HG03039 (cell line): ENCODE data around the gene XCR1.

ENCODE experiments used
- ATAC-seq: cut with Tn5 transposase; IDR thresholded peaks from one replicate; pipeline ENCODE4 v1.9.1; 2021; ENCODE audit warnings: mild to moderate bottlenecking, moderate library complexity; ENCODE audit not compliant: unreplicated experiment

Gene XCR1

DNA sequence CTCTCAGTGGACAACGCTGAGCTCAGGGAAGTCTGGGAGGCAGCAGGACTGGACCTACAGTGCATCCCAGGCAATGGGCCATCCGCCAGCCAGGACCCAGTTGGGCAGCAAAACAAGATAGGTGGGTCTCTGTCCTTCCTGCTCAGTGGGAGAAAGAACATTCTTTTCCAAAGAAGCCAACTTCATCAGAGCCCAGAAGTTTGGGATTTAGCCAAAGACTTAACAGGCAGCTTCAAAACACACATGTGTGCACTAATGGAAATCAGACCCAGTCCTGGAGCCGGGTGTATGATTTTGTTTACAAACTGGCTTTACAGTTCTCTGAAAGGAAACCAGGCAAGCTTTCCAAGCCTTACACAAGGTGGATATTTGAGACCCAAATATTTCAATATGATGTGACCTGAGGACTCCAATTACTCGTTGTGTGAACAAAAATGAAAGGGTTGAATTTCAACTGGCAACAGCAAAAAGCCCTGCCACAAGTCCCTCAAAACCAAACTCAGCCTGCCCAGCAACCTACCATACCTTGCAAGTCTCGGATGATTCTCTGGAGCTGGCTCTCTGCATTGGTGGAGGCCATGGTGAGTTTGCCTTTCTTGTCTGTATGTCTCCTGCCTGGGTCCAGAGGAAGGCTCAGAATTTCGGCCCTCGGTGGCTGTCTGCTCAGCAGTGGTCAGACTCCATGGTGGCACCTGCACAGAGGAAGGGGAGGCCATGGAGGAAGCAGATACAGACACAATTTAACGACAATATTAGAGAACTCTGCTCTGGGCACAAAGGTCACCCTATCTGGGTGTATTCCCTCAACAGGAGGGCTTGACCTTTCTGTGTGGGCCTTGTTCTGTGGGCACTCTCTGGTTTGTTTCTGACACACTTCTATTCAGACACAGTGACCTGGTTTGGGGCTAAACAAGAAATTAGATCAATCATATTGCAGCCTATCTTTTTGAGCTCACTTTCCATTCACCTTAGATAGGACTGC is 42.7 kb downstream of the XCR1 start:
- no peak for ATAC-seq

- no peak for ATAC-seq
Observed at GRCh38 chr3:45983770-45984169, 43.5 kb downstream of the XCR1 start.

DNA sequence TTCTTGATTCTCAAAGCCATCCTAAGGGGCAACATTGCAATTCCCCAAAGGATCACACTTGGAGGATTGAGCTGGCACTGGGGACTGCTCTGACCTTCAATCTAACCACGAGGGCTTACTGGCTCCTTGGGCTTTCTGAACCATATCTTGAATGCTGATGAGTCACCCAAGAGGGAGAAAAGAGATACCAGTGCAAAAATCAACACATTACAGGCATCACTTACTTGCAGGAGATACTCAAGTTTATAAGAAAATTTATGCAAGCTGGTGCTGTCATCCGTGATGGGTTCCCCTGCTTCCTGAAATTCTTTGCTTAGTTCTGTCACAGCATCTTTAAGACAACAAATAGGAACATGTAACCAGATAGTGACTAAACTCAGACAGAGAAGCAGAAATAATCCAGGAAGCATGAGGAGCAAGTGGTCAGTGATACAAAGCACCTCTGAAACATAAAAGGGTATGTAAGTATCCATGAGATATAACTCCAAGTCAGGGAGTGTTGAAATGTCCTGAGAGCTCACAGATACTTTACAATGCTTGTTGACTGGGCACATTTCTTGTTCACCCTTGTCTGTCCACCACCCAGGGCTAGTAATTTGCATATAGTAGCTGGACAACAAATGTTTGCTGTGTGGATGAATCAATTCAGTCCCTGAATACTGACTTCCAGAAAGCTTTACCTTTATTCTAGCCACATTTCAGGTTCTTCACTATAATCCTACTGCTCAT is 45.8 kb downstream of the XCR1 start:
- ATAC-seq = no peak

DNA sequence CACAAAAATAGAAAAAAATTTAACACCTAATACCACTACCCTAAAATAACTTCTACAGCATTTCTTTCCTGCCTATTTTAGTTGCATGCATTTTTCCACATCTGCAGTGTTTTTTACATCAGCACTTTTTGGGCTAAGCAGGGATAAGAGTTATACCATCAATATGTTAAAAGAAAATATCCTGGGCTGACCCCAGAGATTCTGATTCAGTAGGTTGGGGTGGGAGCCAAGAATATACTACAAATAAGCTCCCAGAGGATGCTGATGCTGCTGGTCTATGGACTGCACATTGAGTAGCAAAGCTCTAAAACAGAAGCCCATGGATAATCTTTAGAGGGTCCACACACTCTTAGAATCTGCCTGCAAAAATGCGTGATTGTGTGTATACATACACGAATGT is 46.5 kb downstream of the XCR1 start:
- ATAC-seq = no peak

GRCh38 chr3:45980229-45980813 is 47.0 kb downstream of the XCR1 start:
- ATAC-seq = no peak

DNA sequence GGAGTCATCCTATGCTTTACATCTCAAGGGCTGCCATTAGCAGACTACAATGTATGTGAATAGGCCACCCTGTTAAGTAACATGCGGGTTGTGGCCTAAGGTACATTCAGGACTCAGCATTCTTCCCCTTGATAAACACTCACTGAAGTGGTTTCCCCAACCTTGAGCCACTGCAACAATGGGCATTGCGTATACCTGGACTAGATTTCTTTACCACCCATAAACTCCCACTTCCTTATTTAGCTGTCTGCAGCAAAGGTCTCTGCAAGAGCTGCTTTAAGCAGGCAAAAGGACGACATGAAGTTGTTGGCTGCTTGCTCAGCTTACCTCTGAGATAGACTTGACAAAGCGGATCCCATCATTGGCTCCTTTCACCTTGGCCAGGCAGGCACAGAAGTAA is 47.9 kb downstream of the XCR1 start:
- no peak for ATAC-seq

DNA sequence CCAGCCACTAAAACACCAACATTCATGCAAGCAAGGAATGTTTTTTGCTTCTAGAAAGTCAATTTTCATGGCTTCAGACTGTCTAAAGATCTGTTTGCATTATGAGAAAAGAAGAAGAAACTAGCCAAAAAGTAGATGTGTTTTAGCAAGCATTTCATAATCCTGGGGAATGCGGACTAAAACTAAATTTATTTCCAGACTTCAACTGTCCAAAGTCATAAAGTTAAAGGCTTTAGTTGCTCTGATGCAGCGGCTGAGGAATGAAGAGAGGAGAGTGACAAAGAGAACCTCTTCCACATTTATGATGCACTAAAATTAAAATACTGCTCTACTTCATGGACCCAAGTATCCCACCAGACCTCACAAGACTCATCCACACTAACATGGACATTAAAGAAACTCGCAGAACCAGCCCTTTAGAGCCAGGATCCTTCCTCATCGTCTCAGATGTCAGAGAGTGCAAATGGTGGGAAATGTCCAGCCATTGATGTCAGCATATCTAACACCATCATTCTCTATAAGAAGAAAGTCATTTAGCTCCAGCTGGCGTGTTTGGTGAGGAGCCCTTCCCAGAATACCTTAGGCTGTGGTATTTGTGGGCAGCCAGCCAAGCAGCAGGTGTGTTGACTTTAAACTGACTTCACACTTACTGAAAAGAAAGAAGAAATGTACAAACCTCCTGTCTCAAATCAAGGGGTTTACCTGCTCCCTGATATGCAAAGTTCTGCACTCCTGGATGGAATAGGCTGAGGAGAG is 49.1 kb downstream of the XCR1 start:
- no peak for ATAC-seq

GRCh38 chr3:45976191-45977091 is 50.8 kb downstream of the XCR1 start:
- ATAC-seq = no peak

DNA sequence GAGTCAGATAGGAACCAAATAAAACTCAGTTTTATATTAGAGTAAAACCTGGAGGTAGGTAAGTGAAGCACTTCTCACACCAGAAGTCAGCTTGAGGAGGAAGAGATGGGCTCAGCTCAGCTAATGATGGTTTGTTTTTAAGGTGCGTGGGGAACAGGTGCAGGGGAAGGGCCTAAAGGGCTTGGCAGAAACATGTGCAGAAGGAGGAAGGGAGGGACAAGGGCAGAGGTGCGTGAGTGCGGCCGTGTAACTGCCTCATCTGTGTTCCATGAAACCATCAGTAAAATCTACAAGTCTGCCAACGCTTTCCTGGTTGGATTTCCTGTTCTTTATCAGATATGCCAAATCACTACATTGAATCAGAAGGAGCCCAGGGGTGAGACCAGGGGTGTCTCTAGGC is 51.6 kb downstream of the XCR1 start:
- no peak for ATAC-seq

DNA sequence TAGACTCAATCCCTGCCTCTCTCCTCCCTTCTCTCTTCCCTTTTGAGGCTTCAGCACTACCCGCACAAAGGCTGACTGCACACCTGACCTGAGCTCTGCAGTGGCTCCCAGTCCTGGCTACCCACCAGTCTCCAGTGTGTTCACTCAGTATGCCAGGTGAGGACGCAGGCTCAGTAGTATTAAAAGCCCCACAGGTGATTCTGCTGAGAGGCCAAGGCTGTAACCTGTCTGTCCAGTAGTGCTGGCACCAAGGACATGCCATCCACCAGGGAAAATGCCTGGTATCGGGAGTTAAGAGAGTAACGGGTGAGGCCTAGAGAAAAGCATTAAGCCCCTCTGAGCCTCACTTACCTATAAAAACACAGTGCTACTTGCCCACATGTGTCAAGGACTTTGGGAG is 52.6 kb downstream of the XCR1 start:
- ATAC-seq = no peak

DNA sequence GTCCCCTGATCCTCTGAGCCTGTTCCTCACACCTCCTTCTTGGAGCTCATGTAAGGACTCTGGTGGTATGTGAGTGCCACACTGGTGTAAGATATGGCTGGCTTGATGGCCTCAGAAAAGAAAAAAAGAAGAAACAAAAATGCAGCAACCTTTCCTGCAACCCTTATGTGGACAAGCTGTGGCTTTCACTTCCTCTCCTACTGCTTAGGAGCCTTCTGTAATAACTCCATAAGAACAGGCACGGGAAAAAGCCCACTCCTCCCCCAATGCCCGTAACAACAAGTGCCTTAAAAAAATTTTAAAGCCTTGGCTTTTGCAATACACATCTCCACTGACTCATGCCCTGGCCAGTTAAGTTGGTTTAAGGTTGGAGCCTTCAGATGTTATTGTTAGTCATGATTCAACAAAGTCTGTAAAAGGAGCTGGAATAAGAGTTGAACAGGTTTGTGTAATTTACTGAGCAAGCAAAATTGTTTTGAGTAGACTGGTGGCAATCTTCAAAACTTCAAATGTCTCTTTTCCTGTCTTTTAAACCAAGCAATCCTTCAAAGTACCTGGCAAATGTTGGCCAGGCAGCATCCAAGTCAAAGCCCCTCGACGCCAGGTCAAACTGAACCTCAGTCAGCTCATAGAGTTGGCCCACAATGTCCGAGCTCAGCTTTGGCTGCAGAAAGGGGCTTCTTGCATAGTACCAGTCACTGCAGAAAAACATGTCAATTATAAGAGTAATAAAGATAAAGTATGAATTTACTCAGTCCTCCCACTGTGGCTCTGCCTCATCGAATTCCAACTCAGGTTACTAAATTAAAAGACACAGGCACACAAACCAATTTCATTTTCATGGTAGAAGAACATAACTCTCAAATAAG is 54.5 kb downstream of the XCR1 start:
- ATAC-seq = no peak

DNA sequence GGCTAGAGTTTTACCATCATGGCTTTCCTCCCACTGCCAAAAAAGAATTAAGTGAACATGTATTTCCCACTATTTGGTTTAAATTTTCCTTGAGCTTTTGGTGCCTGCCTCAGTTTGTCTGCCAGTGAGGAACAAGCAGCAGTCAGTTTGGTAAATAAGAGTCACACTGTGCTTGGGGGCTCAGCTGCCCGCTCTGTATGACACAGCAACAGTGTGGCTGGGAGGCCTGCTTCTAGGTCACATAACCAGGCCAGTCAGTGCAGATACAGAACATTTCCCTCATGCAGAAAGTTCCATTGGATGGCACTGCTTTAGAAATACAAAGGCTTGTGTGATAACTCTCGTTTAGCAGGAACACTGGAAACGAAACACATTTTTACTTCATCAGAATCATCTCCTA is 57.3 kb downstream of the XCR1 start:
- ATAC-seq = no peak

DNA sequence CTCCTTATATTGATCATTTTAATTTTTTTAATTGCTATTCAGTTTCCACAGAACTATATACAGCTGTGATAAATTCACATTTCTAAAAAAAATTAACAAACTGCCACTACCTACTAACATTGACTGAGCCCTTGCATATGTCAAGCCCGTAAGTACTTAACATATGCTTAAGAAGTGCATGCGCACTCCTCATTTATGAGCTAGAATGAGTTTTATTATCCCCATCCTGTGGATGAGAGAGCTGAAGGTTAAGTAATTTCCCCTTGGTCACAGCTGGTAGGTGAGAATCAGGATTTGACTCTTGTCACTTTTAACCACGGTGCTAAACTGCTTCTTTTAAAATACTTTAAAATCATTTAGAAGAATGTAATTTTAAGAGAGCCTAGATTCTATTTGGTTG is 58.2 kb downstream of the XCR1 start:
- ATAC-seq = no peak

GRCh38 chr3:45968706-45969105 is 58.6 kb downstream of the XCR1 start:
- ATAC-seq = no peak

- no peak for ATAC-seq
Observed at GRCh38 chr3:45968149-45968548, 59.1 kb downstream of the XCR1 start.

GRCh38 chr3:45967724-45968123 is 59.6 kb downstream of the XCR1 start:
- ATAC-seq = no peak
